PC-3 (cell line): ENCODE data around the gene IQGAP3.

Experiments
- EZH2 ChIP-seq: fragments of 300-600 bp; sonication (generic); IDR thresholded peaks from one replicate; pipeline ENCODE4 v1.6.1; 2017; ENCODE audit warnings: antibody characterized with exemption, mild to moderate bottlenecking, low read length; ENCODE audit not compliant: unreplicated experiment
- EZH2phosphoT487 ChIP-seq: fragments of 300-600 bp; sonication (generic); IDR thresholded peaks from 2 replicates; pipeline ENCODE4 v1.6.1; 2018; ENCODE audit warnings: mild to moderate bottlenecking, antibody characterized with exemption, low read length, borderline replicate concordance
- TF ChIP-seq, protein P1 (sequence below): fragments of 300-600 bp; sonication (generic); conservative IDR thresholded peaks from 2 replicates; pipeline ENCODE4 v1.5.1; 2017; ENCODE audit warnings: antibody characterized with exemption, low read depth, mild to moderate bottlenecking, low read length

DNA sequence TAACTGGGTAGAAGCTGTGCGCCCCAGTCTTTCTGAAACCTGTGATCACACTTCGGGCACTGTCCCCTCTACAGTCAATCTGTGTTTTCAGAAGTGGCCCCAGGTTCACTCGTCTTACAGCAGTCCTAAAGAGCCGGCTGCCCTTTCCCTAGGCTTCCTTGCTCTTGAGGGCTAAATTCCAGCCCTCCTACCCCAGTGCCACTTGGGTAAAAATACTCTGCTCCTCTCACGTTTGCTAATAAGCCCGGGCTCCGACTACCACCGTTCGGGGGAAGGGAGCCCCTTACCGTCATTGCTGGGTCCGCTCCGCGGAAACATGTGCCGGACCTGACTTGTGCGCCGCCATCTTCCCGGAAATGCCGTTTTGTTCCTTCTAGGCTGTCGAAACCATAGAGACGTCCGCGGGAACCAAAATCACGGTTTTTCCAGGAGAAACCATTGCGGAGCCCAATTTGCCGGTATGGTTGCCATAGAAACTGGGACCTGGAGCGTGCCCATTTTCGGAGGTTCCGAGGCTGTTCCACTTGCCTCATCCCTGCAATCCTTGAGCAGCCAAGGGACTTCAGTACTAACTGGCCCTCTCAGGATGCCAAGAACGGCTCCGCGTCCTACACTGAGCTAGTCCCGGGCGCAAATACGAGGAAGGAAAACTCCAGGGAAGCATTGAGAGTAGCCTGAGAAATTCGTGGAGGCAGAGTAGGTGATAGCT is 28.9 kb upstream of the IQGAP3 start, which contains the start of gene GPATCH4:
- TF ChIP-seq EZH2phosphoT487 (no peak), EZH2 (no peak)
- TF ChIP-seq, protein P1, sequence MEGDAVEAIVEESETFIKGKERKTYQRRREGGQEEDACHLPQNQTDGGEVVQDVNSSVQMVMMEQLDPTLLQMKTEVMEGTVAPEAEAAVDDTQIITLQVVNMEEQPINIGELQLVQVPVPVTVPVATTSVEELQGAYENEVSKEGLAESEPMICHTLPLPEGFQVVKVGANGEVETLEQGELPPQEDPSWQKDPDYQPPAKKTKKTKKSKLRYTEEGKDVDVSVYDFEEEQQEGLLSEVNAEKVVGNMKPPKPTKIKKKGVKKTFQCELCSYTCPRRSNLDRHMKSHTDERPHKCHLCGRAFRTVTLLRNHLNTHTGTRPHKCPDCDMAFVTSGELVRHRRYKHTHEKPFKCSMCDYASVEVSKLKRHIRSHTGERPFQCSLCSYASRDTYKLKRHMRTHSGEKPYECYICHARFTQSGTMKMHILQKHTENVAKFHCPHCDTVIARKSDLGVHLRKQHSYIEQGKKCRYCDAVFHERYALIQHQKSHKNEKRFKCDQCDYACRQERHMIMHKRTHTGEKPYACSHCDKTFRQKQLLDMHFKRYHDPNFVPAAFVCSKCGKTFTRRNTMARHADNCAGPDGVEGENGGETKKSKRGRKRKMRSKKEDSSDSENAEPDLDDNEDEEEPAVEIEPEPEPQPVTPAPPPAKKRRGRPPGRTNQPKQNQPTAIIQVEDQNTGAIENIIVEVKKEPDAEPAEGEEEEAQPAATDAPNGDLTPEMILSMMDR: no peak
